GM12892 (cell line): ENCODE measurements around the gene KHNYN.

Source experiments
- POLR2A ChIP-seq: IDR thresholded peaks from 2 replicates; pipeline ENCODE4 v1.6.1; 2011; ENCODE audit warnings: low read depth, low read length, control low read depth
- POLR2AphosphoS5 ChIP-seq: IDR thresholded peaks from 2 replicates; pipeline ENCODE4 v1.6.1; 2011; ENCODE audit warnings: low read depth, low read length, control low read depth

DNA sequence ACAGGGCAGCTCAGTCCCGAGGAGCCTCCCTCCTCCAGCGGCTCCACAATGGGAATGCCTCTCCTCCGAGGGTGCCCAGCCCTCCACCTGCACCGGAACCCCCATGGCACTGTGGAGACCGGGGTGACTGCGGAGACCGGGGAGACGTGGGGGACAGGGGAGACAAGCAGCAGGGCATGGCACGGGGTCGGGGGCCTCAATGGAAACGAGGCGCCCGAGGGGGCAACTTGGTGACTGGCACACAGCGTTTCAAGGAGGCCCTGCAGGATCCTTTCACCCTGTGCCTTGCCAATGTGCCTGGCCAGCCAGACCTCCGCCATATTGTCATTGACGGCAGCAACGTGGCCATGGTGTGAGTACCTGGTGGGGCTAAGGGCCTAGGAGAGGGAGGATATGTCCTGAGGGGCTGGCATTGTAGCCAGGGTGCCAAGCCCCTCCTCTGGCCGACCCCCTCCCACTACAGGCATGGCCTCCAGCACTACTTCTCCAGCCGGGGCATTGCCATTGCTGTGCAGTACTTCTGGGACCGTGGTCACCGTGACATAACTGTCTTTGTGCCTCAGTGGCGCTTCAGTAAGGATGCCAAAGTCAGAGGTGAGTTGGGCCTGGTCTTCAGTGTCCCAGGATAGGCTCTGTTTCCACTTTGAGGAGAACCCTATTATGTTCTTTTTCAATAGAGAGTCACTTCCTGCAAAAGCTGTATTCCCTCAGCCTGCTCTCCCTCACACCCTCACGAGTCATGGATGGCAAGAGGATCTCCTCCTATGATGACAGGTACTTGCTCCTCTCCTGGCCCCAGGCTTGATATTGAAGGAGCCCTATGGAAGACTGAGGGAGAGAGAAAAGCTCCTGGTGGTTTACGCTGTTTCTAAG is 2.7 kb downstream of the KHNYN start:
- peak; percentile 17; the same call in 1 of the 2 replicates for TF ChIP-seq POLR2A
- no peak; the same call in 1 of the 2 replicates for TF ChIP-seq POLR2AphosphoS5
